Fibroblast of skin of abdomen (primary cell): ENCODE measurements around the gene SUSD3.
"Not testable (repeated sequence)": the region's sequence is repeated elsewhere in the genome, so short reads cannot be mapped to it uniquely, and the experiment has no call there.

Experiments used
- DNase-seq: peaks from one replicate; pipeline ENCODE4 v3.0.0-alpha.2; 2013

Gene SUSD3

DNA sequence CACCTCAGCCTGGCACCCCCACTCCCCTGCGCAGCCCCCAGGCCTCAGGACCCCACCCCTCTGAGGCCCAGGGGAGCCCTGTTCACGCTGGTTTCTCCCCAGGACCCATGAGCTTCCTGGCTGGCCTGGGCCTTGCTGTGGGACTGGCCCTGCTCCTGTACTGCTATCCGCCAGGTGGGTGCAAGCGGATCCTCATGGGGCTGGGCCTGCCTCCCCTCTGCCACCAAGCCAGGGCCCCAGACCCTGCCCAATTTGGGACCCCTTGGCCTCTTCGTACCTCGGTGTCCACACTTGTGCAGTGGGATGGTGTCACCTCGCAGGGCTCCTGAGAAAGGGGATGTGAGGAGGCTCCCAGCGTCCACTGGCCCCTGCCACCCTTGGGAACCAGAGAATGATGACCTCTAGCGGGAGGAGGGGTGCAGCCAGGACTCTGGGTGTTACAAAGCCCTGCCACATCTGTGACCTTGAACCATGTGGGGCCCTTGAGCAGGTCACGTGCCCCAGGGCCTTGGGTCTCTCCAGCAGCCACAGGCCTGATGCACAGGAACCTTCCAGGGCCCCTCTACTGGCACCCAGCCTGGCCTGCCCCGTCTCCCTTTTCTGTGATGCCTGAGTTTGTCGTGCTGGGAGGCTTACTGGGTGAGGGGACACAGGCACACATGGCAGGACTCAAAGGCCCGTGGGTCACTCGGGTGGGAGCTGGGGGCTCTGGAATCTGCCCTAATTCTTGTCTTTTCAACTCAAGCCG, 53.8 kb downstream of the SUSD3 start:
- no peak for DNase-seq

DNA sequence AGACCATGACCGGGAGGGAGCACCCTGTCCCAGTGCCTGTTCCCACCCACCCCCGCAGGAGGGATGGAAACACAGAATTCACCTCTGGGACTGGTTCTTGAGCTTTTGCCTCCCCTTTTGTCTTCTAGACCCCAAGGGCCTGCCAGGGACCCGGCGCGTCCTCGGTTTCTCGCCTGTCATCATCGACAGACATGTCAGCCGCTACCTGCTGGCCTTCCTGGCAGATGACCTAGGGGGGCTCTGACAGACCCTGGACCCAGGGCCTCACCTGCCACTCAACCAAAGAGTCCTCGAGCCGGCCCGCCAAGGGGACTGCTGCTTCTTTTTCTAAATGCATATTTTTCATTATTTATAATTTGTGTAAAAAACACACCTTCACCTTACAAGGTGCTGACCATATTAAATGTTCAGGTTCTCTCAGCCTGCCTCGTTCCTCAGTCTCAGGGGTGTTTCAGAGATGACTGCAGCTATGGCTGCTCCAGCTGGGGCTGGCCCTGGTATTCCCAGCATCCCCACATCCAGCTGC, 54.4 kb downstream of the SUSD3 start:
- DNase-seq, result no peak

DNA sequence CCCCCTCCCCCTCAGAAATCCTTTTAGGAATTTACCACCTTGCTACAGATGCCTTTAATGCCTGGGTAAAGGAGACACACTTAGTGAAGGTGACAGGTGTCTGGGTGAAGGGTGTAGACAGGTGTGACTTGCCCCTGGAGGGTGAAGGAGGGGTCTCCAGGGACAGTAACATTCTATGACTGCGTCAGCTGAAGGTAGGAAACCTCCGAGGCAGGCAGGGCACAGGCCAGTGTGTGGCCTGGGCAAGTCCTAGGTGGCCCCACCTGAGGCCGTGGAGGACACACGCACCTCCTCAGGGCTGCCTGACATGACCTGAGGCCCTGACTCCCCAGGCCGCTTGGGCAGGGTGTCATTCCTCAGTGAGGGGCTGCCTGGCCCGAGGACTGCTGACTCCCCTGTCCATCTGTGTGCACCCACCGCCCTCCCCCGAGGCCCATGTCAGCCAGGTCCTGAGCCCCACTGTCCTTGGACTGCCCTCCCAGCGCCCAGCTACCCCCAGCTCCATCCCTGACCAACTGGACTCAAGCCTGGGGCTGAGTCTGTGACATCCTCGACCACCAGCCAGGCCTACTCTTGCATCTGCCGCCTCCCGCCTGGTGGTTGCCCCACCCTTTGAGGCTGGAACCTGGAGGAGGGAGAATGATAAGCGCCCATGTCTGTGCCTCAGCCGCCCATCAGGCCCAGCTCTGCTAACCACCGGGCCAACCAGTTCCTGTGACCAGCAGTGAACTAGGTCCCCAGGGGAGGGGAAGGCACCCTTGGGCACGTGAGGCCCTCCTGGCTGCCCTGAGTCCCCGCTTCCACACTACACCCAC, 55.9 kb downstream of the SUSD3 start:
- DNase-seq, result no peak

DNA sequence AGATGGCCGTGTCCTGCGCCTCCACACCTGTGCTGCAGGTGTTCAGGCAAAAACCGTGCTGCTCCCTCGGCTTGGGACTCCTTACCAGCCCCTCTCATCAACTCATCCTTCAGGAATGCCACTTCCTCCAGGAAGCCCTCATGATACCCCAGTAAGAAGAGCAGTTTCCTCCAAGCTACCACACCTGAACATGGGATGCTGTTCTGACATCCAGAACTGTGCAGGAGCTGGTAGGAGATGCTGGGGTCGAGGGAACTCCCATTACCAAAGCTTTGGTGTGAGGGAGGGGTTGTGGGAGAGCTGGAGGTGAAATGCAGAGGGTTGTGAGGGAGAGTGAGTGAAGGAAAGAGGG, 56.5 kb downstream of the SUSD3 start:
- DNase-seq, result no peak

DNA sequence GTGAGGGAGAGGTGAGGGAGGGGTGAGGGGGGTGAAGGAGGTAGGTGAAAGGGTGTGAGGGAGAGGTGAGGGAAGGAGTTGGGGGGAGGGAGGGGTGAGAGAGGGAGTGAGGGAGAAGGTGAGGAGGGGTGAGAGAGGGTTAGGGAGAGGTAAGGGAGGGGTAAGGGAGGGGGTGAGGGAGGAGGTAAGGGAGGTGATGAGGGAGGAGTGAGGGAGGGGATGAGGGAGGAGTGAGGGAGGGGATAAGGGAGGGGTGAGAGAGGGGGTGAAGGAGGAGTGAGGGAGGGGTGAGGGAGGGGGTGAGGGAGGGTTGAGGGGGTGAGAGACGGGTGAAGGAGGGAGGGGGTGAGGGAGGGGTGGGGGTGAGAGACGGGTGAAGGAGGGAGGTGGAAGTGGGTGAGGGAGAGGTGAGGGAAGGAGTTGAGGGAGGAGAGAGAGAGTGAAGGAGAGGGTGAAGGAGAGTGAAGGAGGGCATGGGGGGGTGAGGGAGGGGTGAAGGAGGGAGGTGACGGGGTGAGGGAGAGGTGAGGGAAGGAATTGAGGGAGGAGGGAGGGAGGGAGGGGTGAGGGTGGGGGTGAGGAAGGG, 57.1 kb downstream of the SUSD3 start:
- no peak for DNase-seq

DNA sequence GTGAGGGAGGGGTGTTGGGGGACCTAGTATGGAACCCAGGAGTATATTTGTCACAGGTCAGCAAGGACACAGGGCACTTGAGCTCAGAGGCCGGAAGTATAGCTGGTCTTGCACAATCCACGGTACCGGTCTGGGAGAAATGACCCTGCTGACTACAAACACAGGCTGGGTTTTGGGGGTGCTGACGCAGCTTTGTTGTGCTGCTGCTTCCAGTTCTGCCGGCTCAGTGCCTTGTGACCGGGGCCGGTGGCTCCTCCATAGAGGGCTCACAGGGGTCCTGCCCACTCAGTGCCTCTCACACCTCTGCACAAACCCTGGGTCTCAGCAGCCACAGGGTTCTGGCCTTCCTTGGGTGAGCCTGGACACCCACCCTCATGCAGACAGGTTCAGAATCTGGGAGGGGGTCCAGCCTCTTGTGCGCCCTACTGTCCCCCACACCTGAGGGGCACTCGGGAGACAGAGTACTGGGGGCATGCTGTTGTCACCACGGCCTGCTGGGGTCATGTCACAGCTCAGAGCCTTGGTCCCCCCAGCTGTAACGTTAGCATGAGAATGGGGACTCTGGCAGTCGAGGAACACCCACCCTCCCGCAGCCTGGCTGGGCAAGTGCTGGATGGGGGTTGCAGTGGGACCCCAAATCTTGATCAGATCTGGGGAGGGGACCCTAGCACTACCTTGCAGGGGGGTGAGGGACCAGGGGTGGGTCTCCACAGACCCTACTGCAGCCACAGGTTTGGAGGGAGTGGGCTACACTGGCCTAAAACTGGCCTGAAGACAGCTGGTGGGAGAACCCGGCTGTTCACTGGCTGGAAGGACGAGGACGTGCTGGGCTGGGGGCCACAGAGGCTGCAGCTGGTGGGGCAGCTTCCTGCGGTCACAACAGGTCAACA, 57.8 kb downstream of the SUSD3 start:
- no peak for DNase-seq

DNA sequence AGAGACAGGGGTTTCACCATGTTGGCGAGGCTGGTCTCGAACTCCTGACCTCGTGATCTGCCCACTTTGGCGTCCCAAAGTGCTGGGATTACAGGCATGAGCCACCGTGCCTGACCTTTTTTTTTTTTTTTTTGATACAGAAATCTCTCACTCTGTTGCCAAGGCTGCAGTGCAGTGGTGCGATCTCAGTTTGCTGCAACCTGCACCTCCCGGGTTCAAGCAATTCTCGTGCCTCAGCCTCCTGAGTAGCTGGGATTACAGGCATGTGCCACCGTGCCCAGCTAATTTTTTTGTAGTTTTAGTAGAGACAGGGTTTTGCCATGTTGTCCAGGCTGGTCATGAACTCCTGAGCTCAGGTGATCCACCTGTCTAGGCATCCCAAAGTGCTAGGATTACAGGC, 59.0 kb downstream of the SUSD3 start:
- DNase-seq, result not testable (repeated sequence)

DNA sequence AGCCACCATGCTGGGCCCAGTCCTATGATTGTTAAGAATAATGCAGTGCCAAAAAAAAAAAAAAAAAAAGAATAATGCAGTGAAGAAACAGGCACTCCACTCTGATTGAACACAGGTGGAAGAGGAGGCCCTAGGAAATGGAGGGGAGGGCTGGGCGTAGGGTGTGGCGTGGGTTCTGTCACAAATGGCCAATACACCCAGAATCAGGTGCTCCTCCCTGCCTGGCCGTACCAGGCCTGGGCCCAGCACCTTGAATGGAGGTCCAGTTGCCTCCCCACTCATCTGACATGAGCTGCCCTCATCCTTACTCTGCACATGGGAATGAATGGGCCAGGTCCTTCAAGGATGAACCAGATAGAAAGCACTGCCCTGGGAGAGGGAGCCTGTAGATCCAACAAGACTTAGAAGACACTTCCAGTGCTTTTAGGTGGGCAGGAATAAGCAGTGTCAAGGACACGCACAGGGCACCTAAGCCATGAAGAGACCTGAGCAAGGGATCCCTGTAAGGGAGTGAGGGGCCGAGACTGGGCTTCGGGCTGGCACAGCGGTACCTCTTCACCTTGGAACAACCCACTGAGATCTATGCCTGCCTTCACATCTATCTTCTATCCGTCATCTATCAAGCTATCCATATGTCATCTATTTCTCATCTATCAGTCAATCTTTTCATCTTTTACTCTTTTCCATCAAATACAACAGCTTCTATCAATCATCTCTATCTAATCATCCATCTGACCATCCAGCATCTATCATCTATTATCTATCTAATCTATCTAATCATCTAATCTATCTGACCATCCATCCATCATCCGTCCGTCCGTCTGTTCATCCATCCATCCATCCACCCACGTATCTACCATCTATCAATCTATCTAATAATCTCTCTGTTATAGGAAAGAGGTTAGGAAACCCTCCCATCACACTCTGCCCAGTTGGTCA, 59.7 kb downstream of the SUSD3 start:
- DNase-seq, result no peak

DNA sequence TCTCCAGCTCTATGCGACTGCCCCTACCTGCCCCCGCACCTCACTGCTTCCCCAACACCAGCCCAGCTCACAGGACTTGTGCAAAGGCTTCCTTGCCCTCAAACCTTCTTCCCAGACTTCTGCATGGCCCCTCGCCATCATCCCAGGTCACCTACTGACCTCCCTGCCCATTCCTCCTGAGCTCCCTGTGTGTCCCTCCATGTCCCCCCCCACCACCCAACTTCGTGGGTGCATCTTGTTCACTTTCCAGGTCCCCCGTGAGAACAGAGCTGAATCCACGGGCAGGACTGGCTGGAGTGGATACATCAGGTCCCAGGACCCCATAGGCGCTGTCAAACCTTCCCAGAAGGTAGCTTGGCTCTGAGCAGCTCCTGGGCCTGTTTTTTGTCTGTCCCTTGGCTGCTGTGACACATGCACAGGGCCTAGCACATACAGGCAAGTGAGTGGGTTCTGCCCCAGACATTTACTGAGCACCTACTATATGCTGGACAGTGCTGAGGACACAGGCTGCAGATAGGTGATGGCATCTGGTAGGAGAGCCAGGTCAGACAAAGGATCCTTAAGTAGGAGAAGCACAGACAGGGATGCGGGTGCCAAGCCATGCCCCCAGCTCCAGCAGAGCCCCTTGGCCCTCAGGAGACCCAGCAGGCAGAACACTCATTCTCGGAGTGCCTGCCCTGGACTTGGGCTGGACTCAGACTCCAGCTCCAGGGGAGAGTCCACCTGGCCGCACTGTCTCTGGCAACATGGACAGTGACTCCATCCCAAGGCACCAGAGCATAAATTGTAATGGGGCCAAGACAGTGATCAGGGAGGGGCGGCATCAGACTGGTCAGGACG, 60.6 kb downstream of the SUSD3 start:
- no peak for DNase-seq

DNA sequence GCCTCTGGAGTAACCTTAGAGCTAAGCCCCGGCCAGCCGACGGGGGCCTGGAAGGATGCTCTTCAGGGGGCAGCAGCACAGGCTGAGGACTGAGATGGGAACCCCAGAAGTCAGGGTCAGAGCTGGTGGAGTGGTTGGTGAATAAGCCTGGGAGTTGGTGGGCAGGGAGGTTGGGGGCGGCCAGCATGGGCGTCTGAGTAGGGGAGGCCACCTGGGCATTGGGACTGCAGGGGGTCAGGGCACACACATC, 61.1 kb downstream of the SUSD3 start:
- no peak for DNase-seq

DNA sequence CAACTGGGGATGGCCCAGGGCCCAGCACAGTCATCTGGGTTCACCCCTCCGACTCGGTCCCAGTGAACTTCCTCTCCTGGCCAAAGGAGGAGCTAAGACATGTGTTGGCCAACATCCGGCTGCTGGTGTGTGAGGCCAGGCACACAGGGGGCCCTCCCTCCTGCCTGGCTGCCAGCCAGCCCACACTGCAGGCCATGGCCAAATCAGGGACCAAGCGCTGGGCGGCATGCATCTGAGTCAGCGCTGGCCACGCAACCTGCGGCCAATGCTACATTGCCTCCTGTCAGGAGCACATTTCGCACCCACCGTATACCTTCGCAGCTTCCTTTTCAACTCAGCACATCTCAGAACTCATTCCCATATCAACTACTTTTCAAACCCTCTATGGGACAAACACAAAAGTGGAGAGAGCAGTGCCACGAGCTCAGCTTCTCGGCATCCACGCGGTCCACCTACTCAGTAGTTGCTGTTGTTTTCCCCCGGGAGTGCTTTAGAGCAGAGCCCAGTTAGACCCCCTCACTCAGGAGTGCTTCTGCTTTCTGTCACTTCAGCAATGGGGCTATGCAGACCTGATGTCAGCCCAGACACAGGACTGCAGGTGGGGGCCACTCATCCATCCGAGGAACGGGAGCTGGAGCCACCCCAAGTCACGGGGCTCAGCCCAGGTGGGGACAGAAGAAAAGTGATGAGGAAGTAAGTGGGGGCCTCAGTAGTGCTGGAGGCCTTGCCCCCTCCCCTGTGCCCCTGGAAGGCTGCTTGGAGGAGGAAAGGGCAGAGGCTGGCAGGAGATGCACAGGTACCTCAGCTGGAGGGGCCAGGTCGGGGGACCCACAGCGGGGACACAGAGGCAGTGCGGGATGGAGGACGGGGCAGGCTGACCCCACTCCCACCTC, 61.7 kb downstream of the SUSD3 start:
- DNase-seq, result peak; percentile 78

DNA sequence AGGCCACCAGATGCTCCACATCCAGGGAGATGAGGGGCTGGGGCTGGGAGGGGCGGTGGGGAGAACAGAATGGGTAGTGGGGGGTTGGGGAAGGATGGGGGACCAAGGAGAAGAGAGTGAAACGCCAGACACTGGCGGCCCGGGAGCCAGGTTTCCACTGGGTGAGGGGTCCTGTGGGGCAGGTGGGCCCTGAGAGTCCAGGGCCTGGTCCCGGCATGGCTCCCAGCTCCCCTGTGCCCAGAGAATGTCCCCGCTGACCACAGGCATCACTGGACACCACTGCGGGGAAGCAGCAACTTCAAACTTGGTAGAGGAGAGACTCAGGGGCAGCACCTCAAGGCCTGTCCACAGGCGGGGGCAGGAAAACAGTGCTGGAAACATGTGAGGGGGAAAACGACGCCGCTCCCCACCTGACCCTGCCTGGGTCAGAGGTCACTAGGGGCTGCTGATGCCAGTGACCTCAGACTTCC, 62.4 kb downstream of the SUSD3 start:
- no peak for DNase-seq

DNA sequence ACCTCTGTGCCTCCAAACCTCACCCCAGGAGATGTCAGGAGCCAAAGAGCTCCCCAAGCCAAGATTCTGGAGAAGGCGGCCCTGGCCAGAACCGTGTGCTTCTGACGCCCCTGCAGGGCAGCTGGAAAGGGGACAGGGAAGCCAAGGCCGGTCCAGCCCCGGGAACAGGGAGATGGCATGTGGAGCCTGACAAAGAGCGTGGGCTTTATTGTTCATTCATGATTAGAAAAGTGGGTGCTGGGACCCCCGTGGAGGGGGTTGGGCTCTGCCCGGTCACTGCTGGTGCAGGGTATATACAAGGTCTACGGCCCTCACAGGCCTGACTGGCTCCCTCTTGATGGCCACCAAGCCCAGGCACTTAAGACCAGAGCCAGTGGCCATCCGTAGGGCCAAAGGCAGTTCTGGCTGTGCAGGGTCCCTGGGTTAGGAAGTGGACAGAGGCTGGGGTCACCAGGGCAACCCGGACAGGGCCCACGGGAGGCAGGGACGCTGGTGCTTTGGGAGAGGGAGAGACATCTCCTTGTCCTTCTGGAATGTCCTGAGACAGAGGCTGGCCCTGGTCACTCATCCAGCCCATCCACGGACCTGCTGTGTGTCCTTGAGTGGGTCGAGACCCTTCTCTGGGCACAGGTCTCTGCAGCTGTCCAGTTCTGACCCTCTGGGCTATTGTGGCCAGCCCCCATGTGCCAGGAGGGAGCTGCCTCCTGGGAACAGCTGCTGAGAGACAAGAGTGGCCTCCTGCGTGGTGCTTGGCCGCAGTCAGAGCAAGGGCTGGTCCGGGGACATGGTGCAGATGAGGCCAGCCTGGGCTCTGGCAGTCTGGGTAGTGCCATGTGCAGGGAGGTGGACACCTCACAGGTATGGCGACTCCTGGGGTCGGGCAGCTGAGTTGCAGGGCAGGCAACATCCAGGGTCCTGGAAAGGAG, 63.1 kb downstream of the SUSD3 start:
- DNase-seq, result no peak

DNA sequence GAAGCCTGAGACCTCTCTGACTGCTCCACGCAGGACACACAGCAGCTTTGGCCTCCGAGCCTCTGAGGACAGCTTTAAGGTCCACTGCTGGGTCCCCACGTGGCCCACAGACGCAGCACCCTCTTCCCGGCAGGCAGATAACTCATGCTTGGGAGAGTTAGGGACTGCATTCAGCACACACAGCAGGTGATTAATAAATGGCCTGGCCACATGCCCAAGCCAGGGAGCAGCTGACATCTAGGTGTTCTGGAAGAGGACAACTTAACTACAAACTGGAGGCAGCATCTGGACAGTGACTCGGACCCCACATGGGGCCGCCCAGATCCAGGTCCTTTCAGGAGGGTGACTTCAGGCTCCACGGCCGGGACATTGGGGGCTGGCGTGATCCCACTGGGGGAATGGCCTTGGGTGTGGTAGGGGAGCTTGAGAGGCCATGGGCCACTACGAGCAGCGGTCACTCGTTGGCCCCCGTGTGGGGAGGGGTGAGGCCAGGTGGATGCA, 64.3 kb downstream of the SUSD3 start:
- DNase-seq, result no peak

DNA sequence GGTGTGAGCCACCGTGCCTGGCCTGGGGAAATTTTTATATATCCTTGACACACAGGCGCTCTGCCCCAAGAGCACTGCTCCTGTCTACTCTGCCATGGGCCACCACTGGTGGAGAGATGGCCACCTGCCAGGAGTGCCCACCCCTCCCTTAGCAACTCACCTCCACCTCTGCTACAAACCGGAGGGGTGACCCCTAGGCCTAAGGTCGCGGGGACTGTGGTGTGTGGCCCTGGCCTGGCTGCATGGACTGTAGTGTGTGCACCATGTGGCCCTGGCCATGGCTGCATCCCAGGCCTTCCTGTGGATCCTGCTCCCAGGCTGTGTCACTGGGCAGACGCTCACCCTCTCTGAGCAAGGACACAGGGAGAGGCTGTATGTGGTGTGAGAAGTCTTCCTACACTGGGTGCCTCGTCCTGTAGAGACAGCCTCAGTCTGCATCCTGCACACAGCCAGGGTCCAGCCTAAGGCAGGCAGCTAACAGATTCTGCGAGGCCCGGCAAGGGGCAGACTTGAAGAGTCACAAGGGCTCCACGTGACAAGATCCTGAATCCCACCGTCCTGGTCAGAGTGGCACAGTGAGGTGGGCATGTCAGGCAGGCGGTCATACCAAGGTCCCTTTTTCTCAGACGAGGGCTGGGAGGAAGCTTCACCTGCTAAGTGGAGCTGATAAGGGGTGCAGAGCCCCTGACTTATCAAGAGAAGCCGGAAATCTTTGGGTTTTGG, 65.2 kb downstream of the SUSD3 start:
- no peak for DNase-seq

DNA sequence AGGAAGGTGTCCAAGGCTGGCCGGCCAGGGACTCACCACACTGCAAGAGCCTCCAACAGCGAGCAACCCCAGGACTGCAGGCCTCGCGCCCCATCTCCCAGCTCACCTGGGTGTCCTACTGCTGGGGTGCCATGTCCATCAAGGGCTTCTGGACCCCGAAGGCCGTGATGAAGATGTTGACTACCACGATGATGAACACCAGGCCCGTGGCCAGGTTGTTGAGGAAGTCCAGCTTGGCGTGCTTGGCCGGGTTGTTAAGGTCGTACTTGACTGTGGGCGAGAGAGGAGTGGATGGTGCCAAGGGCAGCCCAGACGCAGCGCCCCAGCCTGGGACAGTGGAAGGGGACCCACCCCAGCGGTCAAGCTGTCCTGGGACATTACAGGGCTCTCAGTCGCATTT, 66.3 kb downstream of the SUSD3 start:
- no peak for DNase-seq

DNA sequence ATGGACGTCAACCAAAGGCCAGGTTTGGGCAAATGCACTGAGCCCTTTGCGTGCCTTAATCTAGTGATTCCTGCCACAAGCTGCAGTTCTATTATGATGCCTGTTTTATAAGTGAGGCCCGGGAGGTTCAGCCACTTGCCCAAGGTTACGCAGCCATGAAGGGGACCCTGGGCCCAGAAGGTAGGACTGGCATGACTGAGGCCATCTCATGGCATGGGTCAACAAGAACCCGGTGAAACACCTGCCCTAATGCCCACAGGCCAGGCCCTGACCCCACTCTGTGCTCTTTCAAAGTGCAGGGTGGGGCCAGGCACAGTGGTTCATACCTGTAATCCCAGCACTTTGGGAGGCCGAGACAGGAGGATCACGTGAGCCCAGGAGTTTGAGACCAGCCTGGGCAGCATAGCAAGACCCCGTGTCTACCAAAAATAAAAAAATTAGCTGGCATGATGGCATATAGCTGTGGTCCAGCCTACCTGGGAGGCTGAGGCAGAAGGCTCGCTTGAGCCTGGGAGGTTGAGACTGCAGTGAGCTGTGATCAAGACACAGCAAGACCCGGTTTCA, 66.9 kb downstream of the SUSD3 start:
- DNase-seq, result no peak
